ENCODE data around the gene GPHB5. TPM values are rescaled to one million over a fixed set of nuclear protein-coding genes. Genes with fewer than 3 reads are reported as not detected.

Gene GPHB5
- total RNA-seq, 1 experiment from 2014 or later = not detected

- in situ Hi-C loops (cut with HindIII; ENCODE audit: low pct_unique_long_range_greater_than_20kb, low sequenced_read_pairs) = no loop called here
- no peak for DNase-seq (ENCODE audit: low read depth, low spot score)
- intact Hi-C loops (cut with micrococcal nuclease; ENCODE audit: unreplicated experiment) = no loop called here
- H3K27me3 ChIP-seq (ENCODE audit: control insufficient read depth, insufficient read depth, low read length) = no peaks in the 10 kb centered on the region
- POLR2A ChIA-PET = no interaction called here
- CTCF ChIA-PET = no interaction called here
- H3K4me3 ChIP-seq (ENCODE audit: low read depth in 2 of 2, low read length in 2 of 2) = no peak overlapping the region
- H3K9me3 ChIP-seq (ENCODE audit: control insufficient read depth, insufficient read depth, low read depth, low read length) = no peaks in the 10 kb centered on the region
- H3K27ac ChIP-seq (ENCODE audit: low read length) = no peak overlapping the region
- H3K4me1 ChIP-seq (ENCODE audit: control insufficient read depth, insufficient read depth, low read length) = no peaks in the 10 kb centered on the region
- no TSS peak for BruUV-seq (replicated peaks)
- ATAC-seq = no peak
- TF ChIP-seq SIN3A (IDR thresholded peaks at IDR 0.05; ENCODE audit: borderline replicate concordance, insufficient read depth, low read depth, low read length) = no peak
- no peak for TF ChIP-seq TCF7L2 (IDR thresholded peaks at IDR 0.05; ENCODE audit: low read depth, low read length)
- no peak for TF ChIP-seq CTCF (IDR thresholded peaks at IDR 0.05)
- TF ChIP-seq POLR2AphosphoS5 (IDR thresholded peaks at IDR 0.05; ENCODE audit: low read depth, low read length) = no peak
- TF ChIP-seq REST (IDR thresholded peaks at IDR 0.05; ENCODE audit: insufficient read depth in 1 of 2, low read depth in 2 of 2, low read length in 1 of 2) = no peak
- H3K36me3 ChIP-seq (ENCODE audit: control insufficient read depth, insufficient read depth, low read length) = no peaks in the 10 kb centered on the region
Observed at GRCh38 chr14:63299351-63300110, 19.2 kb downstream of the GPHB5 start.

GRCh38 chr14:63297372-63298063 lies 21.2 kb downstream of the GPHB5 start:
- Histone ChIP-seq H3K4me1 (ENCODE audit: control insufficient read depth, insufficient read depth, low read length) (no peaks in the 10 kb centered on the region), H3K36me3 (ENCODE audit: control insufficient read depth, insufficient read depth, low read length) (no peaks in the 10 kb centered on the region), H3K27ac (ENCODE audit: low read length) (no peak overlapping the region), H3K4me3 (ENCODE audit: low read depth in 2 of 2, low read length in 2 of 2) (no peak overlapping the region), H3K27me3 (ENCODE audit: control insufficient read depth, insufficient read depth, low read length) (no peaks in the 10 kb centered on the region), H3K9me3 (ENCODE audit: control insufficient read depth, insufficient read depth, low read depth, low read length) (no peaks in the 10 kb centered on the region)
- ATAC-seq = no peak
- TF ChIP-seq POLR2AphosphoS5 (IDR thresholded peaks at IDR 0.05; ENCODE audit: low read depth, low read length) (no peak), SIN3A (IDR thresholded peaks at IDR 0.05; ENCODE audit: borderline replicate concordance, insufficient read depth, low read depth, low read length) (no peak), CTCF (IDR thresholded peaks at IDR 0.05) (no peak), REST (IDR thresholded peaks at IDR 0.05; ENCODE audit: insufficient read depth in 1 of 2, low read depth in 2 of 2, low read length in 1 of 2) (no peak), TCF7L2 (IDR thresholded peaks at IDR 0.05; ENCODE audit: low read depth, low read length) (no peak)
- BruUV-seq (replicated peaks) = no TSS peak
- POLR2A ChIA-PET = no interaction called here
- CTCF ChIA-PET = no interaction called here
- no peak for DNase-seq (ENCODE audit: low read depth, low spot score)
- intact Hi-C loops (cut with micrococcal nuclease; ENCODE audit: unreplicated experiment) (no loop called here), in situ Hi-C loops (cut with HindIII; ENCODE audit: low pct_unique_long_range_greater_than_20kb, low sequenced_read_pairs) (no loop called here)

Measured in Panc1 (cell line).